H9 (cell line): ENCODE data around the gene ZNF691. TPM values are rescaled to one million over a fixed set of nuclear protein-coding genes. Genes with fewer than 3 reads are reported as not detected.

Source experiments
- DNase-seq: peaks from one replicate; pipeline ENCODE4 v3.0.0-alpha.2; 2017
- H2AFZ ChIP-seq: one replicate; pipeline ENCODE4 v1.6.1; 2013; ENCODE audit warnings: mild to moderate bottlenecking, low read length, control low read depth, moderate library complexity
- H2AK5ac ChIP-seq: 2 replicates; pipeline ENCODE4 v1.6.1; 2013; ENCODE audit warnings: low read length, control low read depth, mixed read lengths; ENCODE audit not compliant: insufficient read length
- H2BK120ac ChIP-seq: one replicate; pipeline ENCODE4 v1.6.1; 2013; ENCODE audit warnings: low read depth, mild to moderate bottlenecking, low read length, control low read depth, inconsistent platforms; ENCODE audit not compliant: poor library complexity, severe bottlenecking
- H2BK12ac ChIP-seq: 2 replicates; pipeline ENCODE4 v1.6.1; 2013; ENCODE audit warnings: low read length, control low read depth, mixed read lengths, low read depth; ENCODE audit not compliant: insufficient read length
- H2BK15ac ChIP-seq: 2 replicates; pipeline ENCODE4 v1.6.1; 2013; ENCODE audit warnings: low read depth, low read length, control low read depth
- H2BK20ac ChIP-seq: one replicate; pipeline ENCODE4 v1.6.1; 2013; ENCODE audit warnings: low read depth, mild to moderate bottlenecking, low read length, control low read depth, inconsistent platforms; ENCODE audit not compliant: poor library complexity, severe bottlenecking
- H2BK5ac ChIP-seq: 2 replicates; pipeline ENCODE4 v1.6.1; 2013; ENCODE audit warnings: low read length, control low read depth, mixed read lengths; ENCODE audit not compliant: insufficient read length
- H3K14ac ChIP-seq: 2 replicates; pipeline ENCODE4 v1.6.1; 2013; ENCODE audit warnings: low read length, control low read depth; ENCODE audit not compliant: insufficient read depth
- H3K18ac ChIP-seq: 2 replicates; pipeline ENCODE4 v1.6.1; 2013; ENCODE audit warnings: low read depth, mild to moderate bottlenecking, mixed read lengths, low read length, control low read depth; ENCODE audit not compliant: insufficient read length
- H3K23ac ChIP-seq: 2 replicates; pipeline ENCODE4 v1.6.1; 2013; ENCODE audit warnings: low read length, control low read depth, mixed read lengths, low read depth; ENCODE audit not compliant: insufficient read length
- H3K23me2 ChIP-seq: 2 replicates; pipeline ENCODE4 v1.6.1; 2013; ENCODE audit warnings: low read depth, mild to moderate bottlenecking, mixed read lengths, low read length, control low read depth; ENCODE audit not compliant: insufficient read length, poor library complexity, severe bottlenecking
- H3K27ac ChIP-seq: 2 replicates; pipeline ENCODE4 v1.5.1; 2013; ENCODE audit warnings: low read length, control low read depth, mixed read lengths, low read depth; ENCODE audit not compliant: insufficient read length
- H3K27me3 ChIP-seq: 2 replicates; pipeline ENCODE4 v1.6.1; 2013; ENCODE audit warnings: low read length, control low read depth, inconsistent platforms; ENCODE audit not compliant: insufficient read depth
- H3K4ac ChIP-seq: 2 replicates; pipeline ENCODE4 v1.6.1; 2013; ENCODE audit warnings: low read depth, mild to moderate bottlenecking, control low read depth, inconsistent platforms, low read length, moderate library complexity
- H3K4me1 ChIP-seq: 2 replicates; pipeline ENCODE4 v1.6.1; 2013; ENCODE audit warnings: low read length, control low read depth, inconsistent platforms; ENCODE audit not compliant: insufficient read depth
- H3K4me2 ChIP-seq: 2 replicates; pipeline ENCODE4 v1.6.1; 2013; ENCODE audit warnings: low read length, control low read depth, mixed read lengths; ENCODE audit not compliant: insufficient read length, insufficient read depth
- H3K56ac ChIP-seq: 2 replicates; pipeline ENCODE4 v1.6.1; 2013; ENCODE audit warnings: low read depth, mild to moderate bottlenecking, mixed read lengths, low read length, control low read depth; ENCODE audit not compliant: insufficient read length
- H3K79me1 ChIP-seq: 2 replicates; pipeline ENCODE4 v1.6.1; 2013; ENCODE audit warnings: low read depth, mild to moderate bottlenecking, moderate library complexity, low read length, control low read depth, inconsistent platforms; ENCODE audit not compliant: insufficient read depth, poor library complexity, severe bottlenecking
- H3K79me2 ChIP-seq: 2 replicates; pipeline ENCODE4 v1.6.1; 2013; ENCODE audit warnings: low read length, control low read depth, inconsistent platforms; ENCODE audit not compliant: insufficient read depth
- H3K9ac ChIP-seq: 2 replicates; pipeline ENCODE4 v1.6.1; 2013; ENCODE audit warnings: low read length, control low read depth, mixed read lengths; ENCODE audit not compliant: insufficient read length; ENCODE audit errors: extremely low read depth
- H3K9me3 ChIP-seq: one replicate; pipeline ENCODE4 v1.6.1; 2013; ENCODE audit warnings: low read depth, low read length, inconsistent platforms; ENCODE audit not compliant: control insufficient read depth
- H3T11ph ChIP-seq: one replicate; pipeline ENCODE4 v1.6.1; 2013; ENCODE audit warnings: mild to moderate bottlenecking, low read length, control low read depth, inconsistent platforms
- H4K20me1 ChIP-seq: one replicate; pipeline ENCODE4 v1.6.1; 2013; ENCODE audit not compliant: control insufficient read depth, insufficient read length, insufficient read depth
- H4K5ac ChIP-seq: 2 replicates; pipeline ENCODE4 v1.6.1; 2013; ENCODE audit warnings: low read depth, mild to moderate bottlenecking, mixed read lengths, low read length, control low read depth; ENCODE audit not compliant: insufficient read length
- H4K8ac ChIP-seq: replicated peaks from 2 replicates; pipeline ENCODE4 v1.6.1; 2013; ENCODE audit warnings: low read length, control low read depth, mixed read lengths, low read depth; ENCODE audit not compliant: insufficient read length
- H4K91ac ChIP-seq: 2 replicates; pipeline ENCODE4 v1.6.1; 2013; ENCODE audit warnings: low read depth, mild to moderate bottlenecking, moderate library complexity, mixed read lengths, low read length, control low read depth; ENCODE audit not compliant: insufficient read length
- H3K27ac Mint-ChIP-seq, 3 experiments: 2 replicates in 2 of 3; 3 replicates in 1 of 3; pipeline ENCODE4 v1.8.0; 2020 to 2021; ENCODE audit warnings: mixed read lengths in 3 of 3, mild to moderate bottlenecking in 1 of 3, moderate library complexity in 1 of 3
- H3K27me3 Mint-ChIP-seq: 2 replicates; pipeline ENCODE4 v1.8.0; 2021; ENCODE audit warnings: low read depth, mild to moderate bottlenecking, moderate library complexity, mixed read lengths
- H3K36me3 Mint-ChIP-seq, 3 experiments: 2 replicates in 2 of 3; 3 replicates in 1 of 3; pipeline ENCODE4 v1.8.0; 2020 to 2021; ENCODE audit warnings: low read depth in 3 of 3, mixed read lengths in 3 of 3; ENCODE audit not compliant: insufficient read depth in 1 of 3
- H3K4me1 Mint-ChIP-seq, 2 experiments: 2 replicates each; pipeline ENCODE4 v1.8.0; 2020; ENCODE audit warnings: mixed read lengths in 2 of 2
- H3K4me3 Mint-ChIP-seq, 2 experiments: 2 replicates in 1 of 2; 3 replicates in 1 of 2; pipeline ENCODE4 v1.8.0; 2020 to 2021; ENCODE audit warnings: mild to moderate bottlenecking in 2 of 2, mixed read lengths in 2 of 2, moderate library complexity in 1 of 2
- H3K9me3 Mint-ChIP-seq, 2 experiments: 2 replicates in 1 of 2; 3 replicates in 1 of 2; pipeline ENCODE4 v1.8.0; 2020; ENCODE audit warnings: mild to moderate bottlenecking in 2 of 2, mixed read lengths in 2 of 2, moderate library complexity in 1 of 2
- CTCF ChIP-seq: fragments of 200-600 bp; sonication (generic); conservative IDR thresholded peaks from 3 replicates; pipeline ENCODE4 v1.8.0; 2021; ENCODE audit warnings: antibody characterized with exemption, mild to moderate bottlenecking
- WGBS: extraction: QIAGEN DNeasy Blood & Tissue Kit; methylation state at CpG from one replicate; pipeline ENCODE4 v1.1.7; 2013; ENCODE audit warnings: missing lambda C conversion rate, low lambda C conversion rate, mixed read lengths; ENCODE audit not compliant: insufficient read length; ENCODE audit errors: extremely low coverage; 5-methylcytosine and 5-hydroxymethylcytosine counted together
- total RNA-seq: library from RNA; stranded (reverse); gene quantifications from 2 replicates; pipeline ENCODE4 v1.2.1, GENCODE V29; 2021

ZNF691 gene
- total RNA-seq, 1 experiment from 2014 or later, result 20.1 TPM

GRCh38 chr1:42820813-42821212, 25.6 kb upstream of the ZNF691 start:
- Histone ChIP-seq H3T11ph (no peak overlapping the region), H3K27ac (no peak overlapping the region), H3K4me1 (no peaks in the 10 kb centered on the region; the same call in 1 of the 2 replicates), H2AFZ (no peak overlapping the region), H3K56ac (no peak overlapping the region), H4K8ac (no peak overlapping the region), H3K14ac (no peak overlapping the region), H2BK20ac (no peak overlapping the region), H4K20me1 (no peaks in the 10 kb centered on the region), H4K91ac (no peak overlapping the region), H3K23me2 (peaks cover 9% of the 10 kb centered on the region), H3K27me3 (no peaks in the 10 kb centered on the region), H3K9ac (no peak overlapping the region), H3K23ac (no peak overlapping the region), H3K79me1 (no peaks in the 10 kb centered on the region), H2BK5ac (no peak overlapping the region), H2BK120ac (no peak overlapping the region), H2AK5ac (no peak overlapping the region), H3K4ac (no peak overlapping the region), H2BK15ac (no peak overlapping the region), H4K5ac (no peak overlapping the region), H3K18ac (no peak overlapping the region), H3K9me3 (no peaks in the 10 kb centered on the region), H3K79me2 (no peaks in the 10 kb centered on the region; the same call in 1 of the 2 replicates), H2BK12ac (no peak overlapping the region), H3K4me2 (no peak overlapping the region)
- H3K4me1 Mint-ChIP-seq, result peaks cover 27 to 32% of the 10 kb centered on the region in 2 experiments
- H3K4me3 Mint-ChIP-seq, result no peak overlapping the region
- no peak for DNase-seq
- TF ChIP-seq CTCF, result no peak
- H3K36me3 Mint-ChIP-seq, result peaks cover 0 to 4% (median 3%) of the 10 kb centered on the region in 3 experiments; a peak in 4 of 7 replicates
- WGBS, result no CpG with 5 or more reads among the region's 1 CpG
- H3K27ac Mint-ChIP-seq, result peak overlapping the region in 1 of 3 experiments; percentile 38; a peak in 1 of 7 replicates
- no peaks in the 10 kb centered on the region for H3K9me3 Mint-ChIP-seq
- no peaks in the 10 kb centered on the region for H3K27me3 Mint-ChIP-seq
